Measurements from ENCODE around the gene NUDT2. TPM values are rescaled to one million over a fixed set of nuclear protein-coding genes. Genes with fewer than 3 reads are reported as not detected.
"Not testable (repeated sequence)": the region's sequence is repeated elsewhere in the genome, so short reads cannot be mapped to it uniquely, and the experiment has no call there.

NUDT2 gene
- total RNA-seq, 2 experiments from 2014 or later, result 17.5 to 19.7 TPM

GRCh38 chr9:34367751-34368410 is 38.5 kb downstream of the NUDT2 start:
- H3K27me3 Mint-ChIP-seq, H3K27ac Mint-ChIP-seq, POLR2A ChIA-PET, DNase-seq, H3K4me3 Mint-ChIP-seq: not testable (repeated sequence)
- peaks cover 13% of the 10 kb centered on the region for H3K9me3 Mint-ChIP-seq
- CTCF ChIA-PET, result interaction anchor here (0.6 to 1.1 kb wide), 2 partner anchors 11 to 277 kb away, joined by 3 to 4 read pairs; no protein-coding TSS in a partner anchor
- peaks cover 31% of the 10 kb centered on the region for H3K36me3 Mint-ChIP-seq (ENCODE audit: low read depth)
- peaks cover 19% of the 10 kb centered on the region for H3K4me1 Mint-ChIP-seq

- CTCF ChIA-PET, result interaction anchor here (0.6 to 1.1 kb wide), 3 partner anchors 9 to 224 kb away, joined by 3 read pairs; no protein-coding TSS in a partner anchor
- not testable (repeated sequence) for DNase-seq, H3K27ac Mint-ChIP-seq
Measured at GRCh38 chr9:34368796-34369195, 39.4 kb downstream of the NUDT2 start.

DNA sequence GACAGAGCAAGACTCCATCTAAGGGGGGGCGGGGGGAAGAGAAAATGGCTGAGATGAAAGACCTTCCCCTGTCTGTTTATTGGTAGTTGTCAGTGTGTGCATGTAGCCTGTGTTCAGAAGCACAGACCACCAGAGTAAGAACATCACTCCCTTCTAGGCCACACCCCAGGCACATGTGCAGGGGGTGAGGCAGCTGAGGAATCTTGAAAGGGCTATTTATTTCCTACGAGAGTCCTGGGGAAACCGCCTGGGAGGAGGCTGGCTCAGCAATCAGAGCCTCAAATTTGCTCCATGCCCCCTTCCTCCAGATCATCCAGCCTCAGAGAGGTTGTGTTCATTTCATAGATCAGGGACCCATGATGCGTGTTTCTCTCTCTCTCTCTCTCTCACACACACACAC is 40.3 kb downstream of the NUDT2 start:
- no peak overlapping the region for H3K27ac Mint-ChIP-seq
- peaks cover 5% of the 10 kb centered on the region for H3K4me1 Mint-ChIP-seq
- no peak overlapping the region for H3K4me3 Mint-ChIP-seq
- no peaks in the 10 kb centered on the region for H3K27me3 Mint-ChIP-seq
- ChIA-PET POLR2A (no interaction called here), CTCF (interaction anchor here (1.0 to 1.3 kb wide), 2 partner anchors 9 to 10 kb away, joined by 3 read pairs; no protein-coding TSS in a partner anchor)
- H3K36me3 Mint-ChIP-seq (ENCODE audit: low read depth), result peaks cover 31% of the 10 kb centered on the region
- no peak for DNase-seq
- H3K9me3 Mint-ChIP-seq, result peaks cover 13% of the 10 kb centered on the region

More at GRCh38 chr9:34368796-34369195, 39.4 kb downstream of the NUDT2 start:
- H3K4me1 Mint-ChIP-seq, result peaks cover 14% of the 10 kb centered on the region
- H3K4me3 Mint-ChIP-seq, POLR2A ChIA-PET, H3K27me3 Mint-ChIP-seq: not testable (repeated sequence)
- peaks cover 13% of the 10 kb centered on the region for H3K9me3 Mint-ChIP-seq
- H3K36me3 Mint-ChIP-seq (ENCODE audit: low read depth), result peaks cover 31% of the 10 kb centered on the region

DNA sequence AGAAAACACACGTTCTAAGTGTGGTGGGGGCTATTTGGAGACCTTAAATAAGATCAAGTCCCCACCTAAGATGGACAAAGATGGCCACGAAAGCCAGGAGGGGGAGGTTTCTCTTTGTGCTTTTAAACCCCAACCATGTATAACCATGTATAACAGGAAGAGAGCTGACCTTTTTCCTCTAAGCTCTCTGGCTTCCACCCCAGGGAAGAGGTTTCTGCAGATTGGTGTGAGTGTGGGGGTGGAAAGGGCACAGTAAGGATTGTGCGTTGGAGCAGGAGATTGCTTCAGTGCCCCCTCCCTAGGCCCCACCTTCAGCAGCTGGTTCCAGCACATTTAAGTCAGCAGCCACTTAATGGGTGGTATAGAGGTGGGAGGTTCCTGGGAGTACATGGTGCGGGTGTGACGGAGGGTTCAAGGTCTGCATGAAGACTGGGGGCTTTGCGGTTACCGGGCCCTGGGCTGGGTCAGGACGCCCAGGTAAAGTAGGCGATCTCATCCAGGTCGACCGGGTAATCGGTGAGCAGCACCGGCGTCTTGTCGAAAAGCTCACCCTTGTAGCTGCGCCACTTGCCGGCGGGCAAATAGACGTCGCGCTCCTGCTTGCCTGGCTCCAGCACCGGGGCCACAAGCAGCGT is 41.1 kb downstream of the NUDT2 start:
- CTCF ChIA-PET, result interaction anchor here (1.3 to 1.4 kb wide), 2 partner anchors 9 to 10 kb away, joined by 3 to 5 read pairs; no protein-coding TSS in a partner anchor
- peaks cover 13% of the 10 kb centered on the region for H3K9me3 Mint-ChIP-seq
- no peaks in the 10 kb centered on the region for H3K27me3 Mint-ChIP-seq
- POLR2A ChIA-PET, result interaction anchor here (0.7 kb wide), 1 partner anchor 10 kb away, joined by 4 read pairs; no protein-coding TSS in a partner anchor
- DNase-seq, result no peak
- H3K36me3 Mint-ChIP-seq (ENCODE audit: low read depth), result peaks cover 31% of the 10 kb centered on the region
- peaks cover 7% of the 10 kb centered on the region for H3K4me1 Mint-ChIP-seq
- no peak overlapping the region for H3K27ac Mint-ChIP-seq
- no peak overlapping the region for H3K4me3 Mint-ChIP-seq

GRCh38 chr9:34370970-34371880 is 41.9 kb downstream of the NUDT2 start:
- Mint-ChIP-seq H3K9me3 (peaks cover 13% of the 10 kb centered on the region), H3K27ac (no peak overlapping the region), H3K4me1 (peaks cover 15% of the 10 kb centered on the region), H3K36me3 (ENCODE audit: low read depth) (peaks cover 31% of the 10 kb centered on the region), H3K27me3 (no peaks in the 10 kb centered on the region), H3K4me3 (no peak overlapping the region)
- ChIA-PET POLR2A (interaction anchor here (0.7 kb wide), 1 partner anchor 9 kb away, joined by 4 read pairs; no protein-coding TSS in a partner anchor), CTCF (interaction anchor here (1.3 to 1.4 kb wide), 2 partner anchors 8 to 9 kb away, joined by 3 to 5 read pairs; no protein-coding TSS in a partner anchor)
- DNase-seq, result no peak

GRCh38 chr9:34371886-34372466 is 42.6 kb downstream of the NUDT2 start:
- Mint-ChIP-seq H3K27ac (no peak overlapping the region), H3K9me3 (peaks cover 9% of the 10 kb centered on the region), H3K36me3 (ENCODE audit: low read depth) (peaks cover 27% of the 10 kb centered on the region), H3K4me1 (peaks cover 16% of the 10 kb centered on the region), H3K4me3 (no peak overlapping the region), H3K27me3 (no peaks in the 10 kb centered on the region)
- POLR2A ChIA-PET, result no interaction called here
- CTCF ChIA-PET, result no interaction called here
- no peak for DNase-seq

DNA sequence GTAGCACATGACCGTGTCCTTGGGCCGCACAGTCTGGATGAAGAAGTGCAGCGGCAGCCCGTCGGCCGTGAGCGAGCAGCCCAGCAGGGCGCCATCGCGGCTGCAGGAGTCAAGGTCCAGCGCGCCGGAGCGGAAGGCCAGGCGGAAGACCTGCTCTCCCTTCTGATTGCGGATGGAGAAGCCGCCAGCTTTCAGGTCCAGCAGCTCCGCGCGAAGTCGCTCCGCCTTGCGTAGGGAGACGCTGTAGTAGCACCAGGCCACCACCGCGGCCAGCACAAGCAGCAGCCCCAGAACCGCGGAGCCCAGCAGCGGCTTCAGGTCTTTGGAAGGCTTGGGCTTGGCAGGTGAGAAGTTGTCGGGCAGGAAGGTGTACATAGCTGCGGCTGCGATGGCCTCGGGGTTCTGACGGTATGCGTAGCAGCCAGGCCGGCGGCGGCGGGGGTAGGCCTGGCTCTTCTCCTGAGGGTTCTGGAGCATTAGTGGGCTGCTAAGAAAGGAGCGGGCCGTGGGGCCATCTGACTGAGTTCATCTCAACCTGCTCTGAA is 43.2 kb downstream of the NUDT2 start:
- H3K9me3 Mint-ChIP-seq, result peaks cover 9% of the 10 kb centered on the region
- no peak for DNase-seq
- no peak overlapping the region for H3K4me3 Mint-ChIP-seq
- no peaks in the 10 kb centered on the region for H3K27me3 Mint-ChIP-seq
- H3K27ac Mint-ChIP-seq, result no peak overlapping the region
- H3K36me3 Mint-ChIP-seq (ENCODE audit: low read depth), result peaks cover 21% of the 10 kb centered on the region
- H3K4me1 Mint-ChIP-seq, result peaks cover 19% of the 10 kb centered on the region
- ChIA-PET CTCF (interaction anchor here (1.1 to 1.2 kb wide), 2 partner anchors 15 to 37 kb away, joined by 3 to 9 read pairs; no protein-coding TSS in a partner anchor), POLR2A (no interaction called here)

- ChIA-PET POLR2A (interaction anchor here (0.8 kb wide), 1 partner anchor 326 kb away, joined by 5 read pairs; no protein-coding TSS in a partner anchor), CTCF (interaction anchor here (0.5 to 2.2 kb wide), 6 partner anchors 12 to 294 kb away, joined by 3 to 9 read pairs (median 4); no protein-coding TSS in a partner anchor)
- peaks cover 18% of the 10 kb centered on the region for H3K36me3 Mint-ChIP-seq (ENCODE audit: low read depth)
- H3K27ac Mint-ChIP-seq, result no peak overlapping the region
- peaks cover 3% of the 10 kb centered on the region for H3K9me3 Mint-ChIP-seq
- no peak overlapping the region for H3K4me3 Mint-ChIP-seq
- H3K27me3 Mint-ChIP-seq, result no peaks in the 10 kb centered on the region
- DNase-seq, result no peak
- H3K4me1 Mint-ChIP-seq, result peaks cover 24% of the 10 kb centered on the region
Measured at GRCh38 chr9:34373749-34374148, 44.4 kb downstream of the NUDT2 start.

DNA sequence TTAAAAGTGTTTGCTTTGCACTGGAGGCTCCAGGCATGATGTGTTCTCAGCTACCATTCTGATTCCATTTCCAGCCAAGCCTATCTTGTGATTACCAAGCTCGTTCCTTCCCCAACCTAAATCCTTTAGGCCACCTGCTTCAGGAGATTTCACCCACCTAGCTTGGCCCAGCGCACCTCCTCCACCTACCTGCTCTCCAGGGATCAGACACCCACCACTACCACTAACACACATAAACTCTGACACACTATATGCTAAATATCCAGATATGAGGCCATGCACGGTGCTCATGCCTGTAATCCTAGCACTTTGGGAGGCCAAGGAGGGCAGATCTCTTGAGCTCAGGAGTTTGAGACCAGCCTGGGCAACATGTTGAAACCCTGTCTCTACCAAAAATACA is 45.0 kb downstream of the NUDT2 start:
- ChIA-PET CTCF (interaction anchor here (0.5 to 2.2 kb wide), 6 partner anchors 12 to 620 kb away, joined by 3 to 6 read pairs (median 4); no protein-coding TSS in a partner anchor), POLR2A (interaction anchor here (0.8 kb wide), 1 partner anchor 326 kb away, joined by 5 read pairs; no protein-coding TSS in a partner anchor)
- no peak for DNase-seq
- no peak overlapping the region for H3K27ac Mint-ChIP-seq
- no peaks in the 10 kb centered on the region for H3K9me3 Mint-ChIP-seq
- H3K27me3 Mint-ChIP-seq, result no peaks in the 10 kb centered on the region
- peaks cover 14% of the 10 kb centered on the region for H3K36me3 Mint-ChIP-seq (ENCODE audit: low read depth)
- H3K4me1 Mint-ChIP-seq, result peaks cover 27% of the 10 kb centered on the region
- H3K4me3 Mint-ChIP-seq, result no peak overlapping the region

DNA sequence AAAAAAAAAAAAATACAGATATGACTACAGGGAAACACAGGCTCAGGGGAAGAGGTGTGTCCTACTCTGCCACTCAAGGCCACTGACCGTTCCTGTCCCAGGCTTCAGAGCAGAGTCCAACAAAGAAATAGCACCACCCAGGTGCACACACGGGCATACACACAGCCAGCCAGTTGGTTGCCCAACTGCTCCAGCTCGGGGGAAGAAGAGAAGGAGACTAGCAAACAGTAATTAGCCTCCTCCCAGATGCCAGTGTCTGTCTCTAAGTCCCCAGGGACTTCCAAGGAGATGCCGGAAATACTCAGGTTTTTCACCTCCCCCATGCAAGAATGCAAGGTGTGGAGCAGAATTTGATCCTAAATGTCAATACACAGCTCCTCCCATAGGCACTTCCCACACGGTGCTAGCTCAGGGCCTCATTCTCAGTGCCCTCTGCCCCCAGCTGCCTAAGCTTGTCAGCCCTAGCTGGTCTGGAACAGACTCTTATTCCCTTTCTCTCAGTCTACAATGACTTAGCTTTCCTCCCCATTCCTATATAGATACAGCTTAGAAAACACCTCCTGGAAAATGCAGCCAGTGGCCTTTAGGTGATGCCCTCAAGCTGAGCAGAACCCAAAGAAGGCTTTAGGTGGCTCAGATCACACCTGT is 45.7 kb downstream of the NUDT2 start:
- no peak for DNase-seq
- CTCF ChIA-PET, result interaction anchor here (0.6 to 2.2 kb wide), 8 partner anchors 13 to 621 kb away, joined by 3 to 6 read pairs (median 5); no protein-coding TSS in a partner anchor
- Mint-ChIP-seq H3K9me3 (no peaks in the 10 kb centered on the region), H3K27me3 (no peaks in the 10 kb centered on the region), H3K4me3 (peak overlapping the region; percentile 87), H3K4me1 (peaks cover 34% of the 10 kb centered on the region), H3K27ac (no peak overlapping the region), H3K36me3 (ENCODE audit: low read depth) (peaks cover 12% of the 10 kb centered on the region)
- POLR2A ChIA-PET, result no interaction called here

GRCh38 chr9:34375901-34376595 is 46.7 kb downstream of the NUDT2 start:
- H3K9me3 Mint-ChIP-seq, result no peaks in the 10 kb centered on the region
- peak; percentile 60 for DNase-seq
- no peaks in the 10 kb centered on the region for H3K27me3 Mint-ChIP-seq
- ChIA-PET CTCF (interaction anchor here (1.2 to 2.0 kb wide), 4 partner anchors 12 to 216 kb away, joined by 3 to 6 read pairs (median 4); no protein-coding TSS in a partner anchor), POLR2A (no interaction called here)
- H3K36me3 Mint-ChIP-seq (ENCODE audit: low read depth), result peaks cover 3% of the 10 kb centered on the region
- H3K4me1 Mint-ChIP-seq, result peaks cover 41% of the 10 kb centered on the region
- peak overlapping the region; percentile 87 for H3K27ac Mint-ChIP-seq
- H3K4me3 Mint-ChIP-seq, result peak overlapping the region; percentile 87

All from activated CD4-positive, alpha-beta T cell treated with anti-CD3 and anti-CD28 coated beads, Interleukin-2, amount 10 ng/mL, durations not matched to agents 7 days and 5 days (primary cell).